ENCODE measurements around the gene DNAL4. TPM values are rescaled to one million over a fixed set of nuclear protein-coding genes. Genes with fewer than 3 reads are reported as not detected.

Gene DNAL4
- total and polyA plus RNA-seq, 12 donors, result 7.7 to 11.7 (median 9.9) TPM

- Histone ChIP-seq H3K27ac (no peak overlapping the region), H3K36me3 (peaks cover 0 to 38% (median 12%) of the 10 kb centered on the region in 9 donors), H3K4me1 (peaks cover 0 to 11% (median 7%) of the 10 kb centered on the region in 9 donors), H3K4me3 (no peak overlapping the region), H3K27me3 (no peaks in the 10 kb centered on the region), H3K9me3 (no peaks in the 10 kb centered on the region)
- intact Hi-C loops (cut with DNase I), result loop anchor here in 5 of 10 donors (10.0 kb wide), 5 partner anchors 49 to 359 kb away; partner anchors contain the start of gene NPTXR (in 1 of the 5)
- WGBS, 2 donors, result 57 to 76% methylated on average over 6 of the region's 6 CpGs
- TF ChIP-seq CTCF (IDR thresholded peaks at IDR 0.05), result no peak
- no peak for ATAC-seq
- DNase-seq, result no peak
Observed at GRCh38 chr22:38776086-38776485, 17.9 kb downstream of the DNAL4 start.

- no peak for TF ChIP-seq CTCF (IDR thresholded peaks at IDR 0.05)
- Histone ChIP-seq H3K36me3 (peaks cover 0 to 34% (median 8%) of the 10 kb centered on the region in 9 donors), H3K9me3 (no peaks in the 10 kb centered on the region), H3K4me3 (no peak overlapping the region), H3K27me3 (no peaks in the 10 kb centered on the region), H3K4me1 (peaks cover 0 to 6% (median 4%) of the 10 kb centered on the region in 9 donors), H3K27ac (no peak overlapping the region)
- ATAC-seq (no peak), DNase-seq (no peak)
- intact Hi-C loops (cut with DNase I), result loop anchor here in 5 of 10 donors (10.0 kb wide), 5 partner anchors 49 to 359 kb away; partner anchors contain the start of gene NPTXR (in 1 of the 5)
- WGBS, 2 donors, result 77 to 83% methylated on average over 13 of the region's 13 CpGs
Observed at GRCh38 chr22:38775656-38776055, 18.3 kb downstream of the DNAL4 start.

- H3K4me1 ChIP-seq, result peaks cover 0 to 4% (median 0%) of the 10 kb centered on the region in 9 donors
- no peak for TF ChIP-seq CTCF (IDR thresholded peaks at IDR 0.05)
- DNase-seq (no peak), ATAC-seq (no peak)
- H3K36me3 ChIP-seq, result peaks cover 0 to 24% (median 0%) of the 10 kb centered on the region in 9 donors
- intact Hi-C loops (cut with DNase I), result loop anchor here in 7 of 10 donors (5.0 to 10.0 kb wide), 7 partner anchors 50 to 360 kb away; partner anchors contain the start of gene NPTXR (in 2 of the 7)
- no peaks in the 10 kb centered on the region for H3K27me3 ChIP-seq
- H3K27ac ChIP-seq, result no peak overlapping the region
- 70 to 74% methylated on average over 11 of the region's 11 CpGs for WGBS, 2 donors
- H3K9me3 ChIP-seq, result no peaks in the 10 kb centered on the region
- H3K4me3 ChIP-seq, result no peak overlapping the region
Observed at GRCh38 chr22:38774496-38775166, 19.3 kb downstream of the DNAL4 start.

GRCh38 chr22:38773363-38773946 is 20.5 kb downstream of the DNAL4 start:
- intact Hi-C loops (cut with DNase I), result loop anchor here in 7 of 10 donors (5.0 to 10.0 kb wide), 7 partner anchors 51 to 361 kb away; partner anchors contain the start of gene NPTXR (in 2 of the 7)
- DNase-seq (no peak), ATAC-seq (no peak)
- H3K36me3 ChIP-seq, result peaks cover 0 to 12% (median 0%) of the 10 kb centered on the region in 9 donors
- H3K27me3 ChIP-seq, result no peaks in the 10 kb centered on the region
- H3K27ac ChIP-seq, result no peak overlapping the region
- no peaks in the 10 kb centered on the region for H3K9me3 ChIP-seq
- H3K4me3 ChIP-seq, result no peak overlapping the region
- peaks cover 0 to 4% (median 0%) of the 10 kb centered on the region in 9 donors for H3K4me1 ChIP-seq
- 96 to 97% methylated on average over 4 of the region's 4 CpGs for WGBS, 2 donors
- no peak for TF ChIP-seq CTCF (IDR thresholded peaks at IDR 0.05)
